HepG2 (cell line): ENCODE measurements around the gene HNRNPUL1. TPM values are rescaled to one million over a fixed set of nuclear protein-coding genes. Genes with fewer than 3 reads are reported as not detected.

Experiments used
- ATAC-seq: fragments of 200-7000 bp; cut with Tn5 transposase; 3 replicates; pipeline ENCODE4 v1.9.1; 2020; ENCODE audit warnings: mild to moderate bottlenecking, moderate library complexity
- BruUV-seq: library from RNA; stranded (reverse); fragments of 400-500 nt; replicated peaks from 2 replicates; lab custom pipeline; 2021; lab: Mats Ljungman, UMichigan
- CTCF ChIA-PET: fragments of 300-600 bp; formaldehyde crosslinking; extraction: SDS; loops from one replicate; lab custom pipeline; 2021; ENCODE audit warnings: low total read pairs, inconsistent platforms, low intra/inter-chr PET ratio; lab: Yijun Ruan, JAX
- POLR2A ChIA-PET: fragments of 350-600 bp; sonication (Branson Sonifier 250); formaldehyde crosslinking; loops from one replicate; lab custom pipeline; 2020; ENCODE audit warnings: antibody characterized with exemption, inconsistent platforms; lab: Yijun Ruan, JAX
- DNase-seq: peaks from one replicate; pipeline ENCODE4 v3.0.0-alpha.2; 2015; ENCODE audit warnings: low spot score
- FAIRE-seq: peaks from 3 replicates; lab custom pipeline; 2011; peaks lifted over from hg19 to GRCh38; lab: Jason Lieb, UNC
- H2AFZ ChIP-seq: one replicate; pipeline ENCODE4 v1.6.1; 2011; ENCODE audit warnings: low read length, inconsistent platforms
- H3K27ac ChIP-seq: fragments of 300-600 bp; 3 replicates; pipeline ENCODE4 v1.8.0; 2011; ENCODE audit warnings: mixed run types, mild to moderate bottlenecking, mixed read lengths, low read length, inconsistent platforms; ENCODE audit not compliant: insufficient read depth; ENCODE audit errors: extremely low read length
- H3K27me3 ChIP-seq, 2 experiments: fragments of 200-600 bp in 1 of 2; 2 replicates in 1 of 2; 3 replicates in 1 of 2; pipeline versions ENCODE4 v1.6.0 to v1.8.0; 2011; ENCODE audit warnings: low read length in 2 of 2, mild to moderate bottlenecking in 2 of 2, moderate library complexity in 2 of 2, inconsistent platforms in 1 of 2; ENCODE audit not compliant: insufficient read depth in 2 of 2, control insufficient read depth in 1 of 2
- H3K36me3 ChIP-seq, 2 experiments: fragments of 200-600 bp in 1 of 2; replicated peaks in 1 of 2; 2 replicates in 1 of 2; 3 replicates in 1 of 2; pipeline versions ENCODE4 v1.5.1 to v1.8.0; 2011; ENCODE audit warnings: low read length in 2 of 2, inconsistent platforms in 1 of 2; ENCODE audit not compliant: insufficient read depth in 2 of 2, control insufficient read depth in 1 of 2
- H3K4me1 ChIP-seq: 2 replicates; pipeline ENCODE4 v1.5.1; 2012; ENCODE audit warnings: low read length, inconsistent platforms; ENCODE audit not compliant: insufficient read depth
- H3K4me2 ChIP-seq: 2 replicates; pipeline ENCODE4 v1.6.0; 2011; ENCODE audit warnings: low read depth, low read length, inconsistent platforms
- H3K4me3 ChIP-seq, 3 experiments: fragments of 200-600 bp in 1 of 3; sonication (generic), shearing (Covaris generic) in 1 of 3; replicated peaks in 1 of 3; 2 replicates each; pipeline ENCODE4 v1.5.1; 2011 to 2016; ENCODE audit warnings: low read length in 3 of 3, inconsistent platforms in 2 of 3, low read depth in 2 of 3, mild to moderate bottlenecking in 2 of 3, control low read depth in 1 of 3, mixed read lengths in 1 of 3; ENCODE audit not compliant: insufficient read depth in 1 of 3
- H3K79me2 ChIP-seq: one replicate; pipeline ENCODE4 v1.6.1; 2011; ENCODE audit warnings: low read length, inconsistent platforms; ENCODE audit not compliant: insufficient read depth
- H3K9ac ChIP-seq: 2 replicates; pipeline ENCODE4 v1.6.0; 2011; ENCODE audit warnings: mild to moderate bottlenecking, low read depth, low read length, inconsistent platforms; ENCODE audit not compliant: insufficient read depth
- H3K9me3 ChIP-seq: 2 replicates; pipeline ENCODE4 v1.5.1; 2012; ENCODE audit warnings: mild to moderate bottlenecking, low read length
- H4K20me1 ChIP-seq: 2 replicates; pipeline ENCODE4 v1.6.0; 2011; ENCODE audit warnings: inconsistent platforms, mild to moderate bottlenecking, low read length, moderate library complexity; ENCODE audit not compliant: insufficient read depth
- AHDC1 ChIP-seq: sonication (generic); formaldehyde crosslinking; IDR thresholded peaks from 2 replicates; pipeline ENCODE4 v1.5.1; 2020; ENCODE audit warnings: mild to moderate bottlenecking, missing genetic modification reagents, borderline replicate concordance
- BATF2 ChIP-seq: sonication (generic); formaldehyde crosslinking; IDR thresholded peaks from 2 replicates; pipeline ENCODE4 v1.8.0; 2022; ENCODE audit warnings: mild to moderate bottlenecking, missing genetic modification reagents, moderate library complexity
- HOXA9 ChIP-seq: sonication (generic); formaldehyde crosslinking; IDR thresholded peaks from 2 replicates; pipeline ENCODE4 v1.8.1; 2022; ENCODE audit warnings: missing genetic modification reagents, mild to moderate bottlenecking, moderate library complexity, borderline replicate concordance
- ZC3H13 ChIP-seq: sonication (generic); formaldehyde crosslinking; IDR thresholded peaks from 2 replicates; pipeline ENCODE4 v1.8.1; 2023; ENCODE audit warnings: mild to moderate bottlenecking, missing genetic modification reagents, moderate library complexity
- ZNF33A ChIP-seq: sonication (generic); formaldehyde crosslinking; IDR thresholded peaks from 2 replicates; pipeline ENCODE4 v1.5.1; 2020; ENCODE audit warnings: missing genetic modification reagents, mild to moderate bottlenecking, moderate library complexity, borderline replicate concordance
- ZNF343 ChIP-seq: sonication (generic); formaldehyde crosslinking; IDR thresholded peaks from 2 replicates; pipeline ENCODE4 v1.4.0; 2020; ENCODE audit warnings: mild to moderate bottlenecking, missing genetic modification reagents
- ZNF720 ChIP-seq: sonication (generic); formaldehyde crosslinking; IDR thresholded peaks from 2 replicates; pipeline ENCODE4 v1.4.0; 2020; ENCODE audit warnings: missing genetic modification reagents
- ZSCAN29 ChIP-seq: sonication (generic); formaldehyde crosslinking; conservative IDR thresholded peaks from 2 replicates; pipeline ENCODE4 v1.4.0; 2020; ENCODE audit warnings: mild to moderate bottlenecking, missing genetic modification reagents
- WGBS: methylation state at CpG from one replicate; pipeline ENCODE4 v1.1.6; 2017; ENCODE audit warnings: low lambda C conversion rate; 5-methylcytosine and 5-hydroxymethylcytosine counted together
- in situ Hi-C: cut with HindIII; loops from 2 replicates; pipeline ENCODE4 v1.10.0; 2017; ENCODE audit warnings: low pct_unique_long_range_greater_than_20kb; ENCODE audit not compliant: extremely low pct_ligation_motif_present
- intact Hi-C: fragments of 100-400 bp; cut with micrococcal nuclease; formaldehyde crosslinking; loops from one replicate; pipeline ENCODE4 v1.10.0; 2022; ENCODE audit not compliant: unreplicated experiment
- polyA plus RNA-seq, 8 experiments: library from polyadenylated mRNA; depleted of rRNA in 3 of 8; stranded (reverse) in 7 of 8; unstranded in 1 of 8; fragments of >200 nt; fragmentation: Illumina TruSeq in 4 of 8; extraction: Trizol in 4 of 8; gene quantifications; 2 replicates each; pipeline versions ENCODE4 v1.2.1 to v1.2.3, GENCODE V29; 2011 to 2016; ENCODE audit warnings: low read depth in 4 of 8, missing spikeins in 1 of 8, mixed read lengths in 1 of 8; ENCODE audit not compliant: insufficient read depth in 1 of 8
- total RNA-seq, 5 experiments: library from RNA; depleted of rRNA; stranded (reverse); fragments of >200 nt; fragmentation: Illumina TruSeq; extraction: Trizol; gene quantifications; 2 replicates each; pipeline ENCODE4 v1.2.3, GENCODE V29; 2016; ENCODE audit warnings: low read depth in 1 of 5
- TF ChIP-seq, protein P1 (sequence below): sonication (generic); formaldehyde crosslinking; IDR thresholded peaks from 2 replicates; pipeline ENCODE4 v1.5.1; 2020; ENCODE audit warnings: missing genetic modification reagents, mild to moderate bottlenecking, borderline replicate concordance

HNRNPUL1 gene
- total and polyA plus RNA-seq, 2 of the 13 experiments (the other 11 are each of a cell fraction or from before 2014, with no cell fraction given) = 30.9 to 81.7 TPM

GRCh38 chr19:41261474-41262190 lies 2.5 kb upstream of the HNRNPUL1 start:
- Histone ChIP-seq H3K4me3 (peak overlapping the region; percentile 55 to 90 (median 80); a peak in 5 of 6 replicates), H3K4me1 (peaks cover 15% of the 10 kb centered on the region), H2AFZ (peak overlapping the region; percentile 74)
- ATAC-seq = no peak
- TF ChIP-seq ZNF343 (CRISPR knock-in tag) = 0 out of 2 replicates have a peak, but pooled peaks have one; percentile 2
- 0 out of 2 replicates have a peak, but pooled peaks have one; percentile 26 for TF ChIP-seq BATF2
- TF ChIP-seq AHDC1 (CRISPR knock-in tag) = 0 out of 2 replicates have a peak, but pooled peaks have one; percentile 6
- TF ChIP-seq HOXA9 (CRISPR knock-in tag) = 0 out of 2 replicates have a peak, but pooled peaks have one; percentile 39
- TF ChIP-seq ZNF33A (CRISPR knock-in tag) = 0 out of 2 replicates have a peak, but pooled peaks have one; percentile 40
- TF ChIP-seq ZSCAN29 (CRISPR knock-in tag) = 0 out of 2 replicates have a peak, but pooled peaks have one; percentile 0
- no peak for TF ChIP-seq ZNF720 (CRISPR knock-in tag)
- 0 out of 2 replicates have a peak, but pooled peaks have one; percentile 57 for TF ChIP-seq ZC3H13
- TF ChIP-seq, protein P1, sequence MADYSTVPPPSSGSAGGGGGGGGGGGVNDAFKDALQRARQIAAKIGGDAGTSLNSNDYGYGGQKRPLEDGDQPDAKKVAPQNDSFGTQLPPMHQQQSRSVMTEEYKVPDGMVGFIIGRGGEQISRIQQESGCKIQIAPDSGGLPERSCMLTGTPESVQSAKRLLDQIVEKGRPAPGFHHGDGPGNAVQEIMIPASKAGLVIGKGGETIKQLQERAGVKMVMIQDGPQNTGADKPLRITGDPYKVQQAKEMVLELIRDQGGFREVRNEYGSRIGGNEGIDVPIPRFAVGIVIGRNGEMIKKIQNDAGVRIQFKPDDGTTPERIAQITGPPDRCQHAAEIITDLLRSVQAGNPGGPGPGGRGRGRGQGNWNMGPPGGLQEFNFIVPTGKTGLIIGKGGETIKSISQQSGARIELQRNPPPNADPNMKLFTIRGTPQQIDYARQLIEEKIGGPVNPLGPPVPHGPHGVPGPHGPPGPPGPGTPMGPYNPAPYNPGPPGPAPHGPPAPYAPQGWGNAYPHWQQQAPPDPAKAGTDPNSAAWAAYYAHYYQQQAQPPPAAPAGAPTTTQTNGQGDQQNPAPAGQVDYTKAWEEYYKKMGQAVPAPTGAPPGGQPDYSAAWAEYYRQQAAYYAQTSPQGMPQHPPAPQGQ = no peak
- TF ChIP-seq, all 625 proteins: peak for 7
- intact Hi-C loops (loop anchor here (1.0 to 2.0 kb wide), 2 partner anchors 35 to 47 kb away; no protein-coding TSS in a partner anchor), in situ Hi-C loops (loop anchor here (5.0 kb wide), 2 partner anchors 34 to 59 kb away; no protein-coding TSS in a partner anchor)
- Histone ChIP-seq H3K79me2 (peaks cover 23% of the 10 kb centered on the region), H3K27me3 (no peaks in the 10 kb centered on the region; a peak in 1 of 5 replicates), H4K20me1 (no peaks in the 10 kb centered on the region), H3K9ac (peak overlapping the region; percentile 50), H3K27ac (no peak overlapping the region), H3K4me2 (peak overlapping the region; percentile 92), H3K36me3 (no peaks in the 10 kb centered on the region; a peak in 1 of 5 replicates), H3K9me3 (no peaks in the 10 kb centered on the region)
- WGBS = 70% methylated on average over 10 of the region's 10 CpGs
- BruUV-seq = no TSS peak
- ChIA-PET CTCF (interaction anchor here (3.8 kb wide), 1 partner anchor 57 kb away, joined by 55 read pairs; no protein-coding TSS in a partner anchor), POLR2A (interaction anchor here (1.3 to 4.5 kb wide), 7 partner anchors 37 to 178 kb away, joined by 5 to 104 read pairs (median 21); partner anchors contain the start of genes B9D2, CCDC97 and DMAC2)
- FAIRE-seq (no peak), DNase-seq (no peak)
